ENCODE results near the gene GOLT1A. TPM values are rescaled to one million over a fixed set of nuclear protein-coding genes. Genes with fewer than 3 reads are reported as not detected.

GOLT1A gene
- polyA plus RNA-seq, 2 of the 4 experiments (the other 2 are of a cell fraction) = 1.8 to 6.4 TPM

- POLR2A ChIA-PET = no interaction called here
These were observed 9.5 kb upstream of the GOLT1A start for GRCh38 chr1:204223129-204223860.

GRCh38 chr1:204222764-204223055, 8.9 kb upstream of the GOLT1A start:
- no peak overlapping the region for H3K4me2 ChIP-seq
- no peaks in the 10 kb centered on the region for H3K4me1 ChIP-seq
- DNase-seq (ENCODE audit: low read depth in 1 of 2, low spot score in 1 of 2) = no peak
- ChIA-PET CTCF (interaction anchor here (1.0 to 1.9 kb wide), 4 partner anchors 9 to 141 kb away, joined by 3 to 12 read pairs (median 4); partner anchors contain the start of gene GOLT1A), POLR2A (no interaction called here)
- ATAC-seq = no peak
- no peak for FAIRE-seq
- H3K4me3 ChIP-seq = no peak overlapping the region
- no peak for TF ChIP-seq E2F6 (IDR thresholded peaks at IDR 0.05; ENCODE audit: borderline replicate concordance, low read depth)
- no peak for TF ChIP-seq HDAC2 (IDR thresholded peaks at IDR 0.05)
- TF ChIP-seq EHMT2 (IDR thresholded peaks at IDR 0.05; ENCODE audit: low read depth) = no peak
- no peak for TF ChIP-seq NPAS2 (CRISPR knock-in tag; IDR thresholded peaks at IDR 0.05; ENCODE audit: borderline replicate concordance)
- TF ChIP-seq POLR2AphosphoS2 (conservative IDR thresholded peaks at IDR 0.05; ENCODE audit: low read length) = no peak
- no peak for TF ChIP-seq REST (IDR thresholded peaks at IDR 0.05)
- TF ChIP-seq NFE2L2 (conservative IDR thresholded peaks at IDR 0.05; ENCODE audit: low read length) = no peak
- no peak for TF ChIP-seq CHD2 (IDR thresholded peaks at IDR 0.05; ENCODE audit: low read length, partially characterized antibody)
- no peak for TF ChIP-seq HOXA7 (CRISPR knock-in tag; IDR thresholded peaks at IDR 0.05)
- TF ChIP-seq PBX3 (IDR thresholded peaks at IDR 0.05) = no peak
- TF ChIP-seq HEYL (CRISPR knock-in tag; IDR thresholded peaks at IDR 0.05) = no peak
- TF ChIP-seq ZSCAN20 (CRISPR knock-in tag; IDR thresholded peaks at IDR 0.05) = no peak
- TF ChIP-seq RNF2 (IDR thresholded peaks at IDR 0.05; ENCODE audit: borderline replicate concordance, low read depth) = no peak
- TF ChIP-seq MAX (IDR thresholded peaks at IDR 0.05) = no peak
- TF ChIP-seq FOSL2 (IDR thresholded peaks at IDR 0.05) = no peak
- TF ChIP-seq FOSL2 (CRISPR knock-in tag; IDR thresholded peaks at IDR 0.05) = no peak
- TF ChIP-seq CEBPB (IDR thresholded peaks at IDR 0.05) = no peak
- no peak for TF ChIP-seq RAD21 (conservative IDR thresholded peaks at IDR 0.05 in 1 of 2, IDR thresholded peaks at IDR 0.05 in 1 of 2)
- no peak for TF ChIP-seq CBX2 (IDR thresholded peaks at IDR 0.05; ENCODE audit: borderline replicate concordance, low read depth)
- TF ChIP-seq ZC3H11A (IDR thresholded peaks at IDR 0.05) = no peak
- no peaks in the 10 kb centered on the region for H3K9me3 ChIP-seq
- 98% methylated on average over 3 of the region's 3 CpGs for WGBS (ENCODE audit: missing lambda C conversion rate)
- H3K27ac ChIP-seq = no peak overlapping the region

More at GRCh38 chr1:204223129-204223860, 9.5 kb upstream of the GOLT1A start:
- CTCF ChIA-PET = interaction anchor here (0.8 to 1.9 kb wide), 7 partner anchors 8 to 175 kb away, joined by 3 to 12 read pairs (median 3); partner anchors contain the start of gene GOLT1A
- no peaks in the 10 kb centered on the region for H3K9me3 ChIP-seq
- no peak overlapping the region for H3K27ac ChIP-seq
- TF ChIP-seq CTCF (IDR thresholded peaks at IDR 0.05) (no peak), RCOR1 (IDR thresholded peaks at IDR 0.05; ENCODE audit: low read depth, low read length) (no peak), CBX8 (IDR thresholded peaks at IDR 0.05) (no peak), HMGXB4 (CRISPR knock-in tag; IDR thresholded peaks at IDR 0.05; ENCODE audit: borderline replicate concordance) (no peak)
- no peak for ATAC-seq
- no peak overlapping the region for H3K4me2 ChIP-seq
- FAIRE-seq = no peak
- no peaks in the 10 kb centered on the region for H3K4me1 ChIP-seq
- no peak overlapping the region for H3K4me3 ChIP-seq
- WGBS (ENCODE audit: missing lambda C conversion rate) = 88% methylated on average over 17 of the region's 17 CpGs
- no peak for DNase-seq (ENCODE audit: low read depth in 1 of 2, low spot score in 1 of 2)

All from A549 (cell line).